Keratinocyte (primary cell): ENCODE data around the gene KSR1.

ENCODE experiments used
- CTCF ChIP-seq, 3 experiments: IDR thresholded peaks in 1 of 3; conservative IDR thresholded peaks in 1 of 3; optimal IDR thresholded peaks in 1 of 3; 2 replicates in 2 of 3; 3 replicates in 1 of 3; pipeline versions ENCODE3 to v1.5.1; 2011; ENCODE audit warnings: low read length in 3 of 3, mild to moderate bottlenecking in 3 of 3, moderate library complexity in 2 of 3, control low read depth in 1 of 3, inconsistent platforms in 1 of 3; ENCODE audit not compliant: insufficient read depth in 2 of 3; ENCODE audit errors: extremely low read depth in 1 of 3
- EZH2 ChIP-seq: IDR thresholded peaks from one replicate; pipeline ENCODE4 v1.6.1; 2012; ENCODE audit warnings: inconsistent platforms, mild to moderate bottlenecking, low read length, moderate library complexity

- no peak for TF ChIP-seq CTCF (optimal IDR thresholded peaks at IDR 0.05 in 1 of 3, IDR thresholded peaks at IDR 0.05 in 1 of 3, conservative IDR thresholded peaks at IDR 0.05 in 1 of 3; ENCODE audit: extremely low read depth in 1 of 3, insufficient read depth in 2 of 3, low read length in 3 of 3)
- no peak for TF ChIP-seq EZH2
Observed at GRCh38 chr17:27669850-27670249, 213.6 kb downstream of the KSR1 start.
